Measurements from ENCODE around the gene VPS4A. TPM values are rescaled to one million over a fixed set of nuclear protein-coding genes. Genes with fewer than 3 reads are reported as not detected.

The VPS4A gene
- total RNA-seq, 1 donor from 2014 or later, result 24.5 TPM

DNA sequence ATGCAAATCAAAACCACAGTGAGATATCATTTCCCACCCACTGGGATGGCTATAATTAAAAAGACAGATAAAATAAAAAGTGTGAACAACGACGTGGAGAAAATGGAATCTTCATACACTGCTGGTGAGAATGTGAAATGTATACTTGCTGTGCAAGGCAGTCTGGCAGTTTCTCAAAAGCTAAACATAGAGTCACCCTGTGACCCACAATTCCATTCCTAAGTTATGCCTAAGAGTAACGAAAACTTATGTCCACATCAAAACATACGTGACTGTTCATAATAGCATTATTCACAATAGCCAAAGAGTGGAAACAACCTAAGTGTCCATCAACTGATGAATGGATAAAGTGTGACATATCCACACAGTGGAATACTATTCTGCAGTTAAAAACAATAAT is 38.1 kb upstream of the VPS4A start:
- intact Hi-C loops (cut with DNase I), result no loop called here
- Histone ChIP-seq H3K4me1 (peaks cover 12% of the 10 kb centered on the region), H3K27ac (no peak overlapping the region), H3K4me3 (no peak overlapping the region), H3K36me3 (peaks cover 23% of the 10 kb centered on the region), H3K27me3 (ENCODE audit: low read depth) (no peaks in the 10 kb centered on the region), H3K9me3 (no peaks in the 10 kb centered on the region)
- DNase-seq, result no peak
- no peak for ATAC-seq
- no peak for TF ChIP-seq CTCF (IDR thresholded peaks at IDR 0.05)

GRCh38 chr16:69274699-69275235 is 36.4 kb upstream of the VPS4A start:
- no peak for DNase-seq
- Histone ChIP-seq H3K27ac (no peak overlapping the region), H3K4me1 (peaks cover 12% of the 10 kb centered on the region), H3K36me3 (peaks cover 21% of the 10 kb centered on the region), H3K9me3 (no peaks in the 10 kb centered on the region), H3K4me3 (no peak overlapping the region), H3K27me3 (ENCODE audit: low read depth) (no peaks in the 10 kb centered on the region)
- no peak for TF ChIP-seq CTCF (IDR thresholded peaks at IDR 0.05)
- ATAC-seq, result no peak
- intact Hi-C loops (cut with DNase I), result no loop called here

DNA sequence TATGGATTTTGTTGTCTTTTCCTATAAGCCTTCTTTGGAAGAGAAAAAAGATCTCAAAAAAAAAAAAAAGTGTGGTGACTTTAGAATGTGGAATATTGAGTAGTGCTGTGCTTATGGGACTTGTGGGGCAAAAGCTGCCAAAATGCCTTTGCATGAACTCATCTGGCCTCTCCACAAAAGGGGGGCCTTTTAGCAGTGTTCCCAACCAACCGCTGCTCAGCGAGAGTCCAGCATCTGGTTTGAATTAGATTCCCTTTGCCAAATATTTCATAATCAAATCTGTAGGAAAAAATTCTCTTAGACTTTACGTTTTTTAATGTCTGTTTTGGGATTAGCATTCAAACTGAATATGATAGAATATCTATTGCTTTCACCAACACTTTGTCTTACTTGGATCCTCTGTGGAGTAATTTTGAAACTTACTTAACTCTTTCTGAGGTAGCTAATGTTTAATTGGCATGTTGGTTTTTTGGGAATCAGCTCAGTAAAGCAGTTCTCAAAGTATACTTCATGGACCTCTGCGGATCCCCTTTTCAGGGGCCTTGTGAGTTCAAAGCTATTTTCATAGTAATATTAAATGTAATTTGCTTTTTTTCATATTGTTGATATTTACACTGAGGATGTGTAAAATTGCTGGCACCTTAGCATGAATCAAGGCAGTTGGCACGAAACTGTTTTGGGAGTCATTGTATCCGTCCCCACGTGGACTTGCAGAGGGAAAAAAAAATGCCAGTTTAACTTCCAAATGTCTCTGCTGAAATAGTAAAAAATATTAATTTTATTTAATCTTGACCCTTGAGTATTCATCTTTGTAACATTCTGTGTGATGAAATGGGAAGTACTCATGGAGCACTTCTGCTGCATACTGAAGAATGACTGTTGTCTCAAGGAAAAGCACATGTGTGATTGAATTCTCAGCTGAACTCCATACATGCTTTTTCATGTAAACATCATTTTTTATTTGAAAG is 34.7 kb upstream of the VPS4A start:
- intact Hi-C loops (cut with DNase I), result no loop called here
- ATAC-seq, result peak; percentile 38 to 70
- no peak for DNase-seq
- H3K27ac ChIP-seq, result peak overlapping the region; percentile 3
- H3K27me3 ChIP-seq (ENCODE audit: low read depth), result no peaks in the 10 kb centered on the region
- no peaks in the 10 kb centered on the region for H3K9me3 ChIP-seq
- no peak overlapping the region for H3K4me3 ChIP-seq
- H3K36me3 ChIP-seq, result peaks cover 6% of the 10 kb centered on the region
- peaks cover 12% of the 10 kb centered on the region for H3K4me1 ChIP-seq
- TF ChIP-seq CTCF (IDR thresholded peaks at IDR 0.05), result no peak

- intact Hi-C loops (cut with DNase I), result no loop called here
- no peak overlapping the region for H3K27ac ChIP-seq
Observed at GRCh38 chr16:69277413-69277812, 33.7 kb upstream of the VPS4A start.

DNA sequence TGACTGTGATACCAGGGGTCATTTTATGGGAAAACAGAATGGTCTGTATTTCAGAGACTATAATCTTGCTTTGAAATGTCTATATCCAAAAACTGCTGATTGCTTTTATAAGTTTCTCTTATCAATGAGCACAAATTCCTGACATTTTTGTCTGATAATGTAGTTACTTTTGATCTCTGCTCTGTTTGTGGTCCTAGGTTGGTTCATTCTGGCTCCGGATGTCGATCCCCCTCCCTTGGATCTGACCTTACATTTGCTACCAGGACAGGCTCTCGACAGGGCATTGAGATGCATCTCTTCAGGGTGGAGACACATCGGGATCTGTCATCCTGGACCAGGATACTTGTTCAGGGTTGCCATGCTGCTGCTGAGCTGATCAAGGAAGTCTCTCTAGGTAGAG is 27.3 kb upstream of the VPS4A start:
- Histone ChIP-seq H3K4me3 (no peak overlapping the region), H3K27me3 (ENCODE audit: low read depth) (no peaks in the 10 kb centered on the region), H3K9me3 (no peaks in the 10 kb centered on the region), H3K36me3 (peaks cover 25% of the 10 kb centered on the region), H3K27ac (no peak overlapping the region), H3K4me1 (peaks cover 14% of the 10 kb centered on the region)
- intact Hi-C loops (cut with DNase I), result no loop called here
- ATAC-seq, result no peak
- no peak for DNase-seq
- no peak for TF ChIP-seq CTCF (IDR thresholded peaks at IDR 0.05)

More at GRCh38 chr16:69277413-69277812, 33.7 kb upstream of the VPS4A start:
- H3K4me1 ChIP-seq, result peaks cover 12% of the 10 kb centered on the region
- peaks cover 6% of the 10 kb centered on the region for H3K36me3 ChIP-seq
- no peaks in the 10 kb centered on the region for H3K27me3 ChIP-seq (ENCODE audit: low read depth)
- ATAC-seq, result no peak
- no peak for TF ChIP-seq CTCF (IDR thresholded peaks at IDR 0.05)
- H3K4me3 ChIP-seq, result no peak overlapping the region
- H3K9me3 ChIP-seq, result no peaks in the 10 kb centered on the region
- no peak for DNase-seq
